Measurements from ENCODE around the gene PKNOX2.

PKNOX2 gene

DNA sequence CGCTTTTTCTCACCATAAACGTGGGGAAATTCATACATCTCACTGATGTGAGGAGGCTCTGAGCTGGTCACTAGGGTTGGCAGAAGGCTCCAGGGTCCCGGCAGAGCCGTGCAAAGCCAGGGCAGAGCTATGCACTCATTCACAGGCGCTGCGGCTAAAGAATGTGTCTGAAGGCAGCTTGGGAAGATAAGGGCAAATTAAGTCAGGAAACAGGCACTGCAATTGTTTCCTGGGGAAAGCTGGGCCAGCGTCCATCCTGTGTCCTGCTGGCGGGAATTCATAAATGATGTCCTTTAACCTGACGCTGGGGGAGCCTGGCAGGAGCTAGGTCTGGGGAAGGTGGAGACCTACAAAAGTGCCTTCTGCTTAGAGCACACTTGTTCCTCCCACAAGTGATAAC lies 27.6 kb downstream of the PKNOX2 start:
- TF ChIP-seq, protein P1, sequence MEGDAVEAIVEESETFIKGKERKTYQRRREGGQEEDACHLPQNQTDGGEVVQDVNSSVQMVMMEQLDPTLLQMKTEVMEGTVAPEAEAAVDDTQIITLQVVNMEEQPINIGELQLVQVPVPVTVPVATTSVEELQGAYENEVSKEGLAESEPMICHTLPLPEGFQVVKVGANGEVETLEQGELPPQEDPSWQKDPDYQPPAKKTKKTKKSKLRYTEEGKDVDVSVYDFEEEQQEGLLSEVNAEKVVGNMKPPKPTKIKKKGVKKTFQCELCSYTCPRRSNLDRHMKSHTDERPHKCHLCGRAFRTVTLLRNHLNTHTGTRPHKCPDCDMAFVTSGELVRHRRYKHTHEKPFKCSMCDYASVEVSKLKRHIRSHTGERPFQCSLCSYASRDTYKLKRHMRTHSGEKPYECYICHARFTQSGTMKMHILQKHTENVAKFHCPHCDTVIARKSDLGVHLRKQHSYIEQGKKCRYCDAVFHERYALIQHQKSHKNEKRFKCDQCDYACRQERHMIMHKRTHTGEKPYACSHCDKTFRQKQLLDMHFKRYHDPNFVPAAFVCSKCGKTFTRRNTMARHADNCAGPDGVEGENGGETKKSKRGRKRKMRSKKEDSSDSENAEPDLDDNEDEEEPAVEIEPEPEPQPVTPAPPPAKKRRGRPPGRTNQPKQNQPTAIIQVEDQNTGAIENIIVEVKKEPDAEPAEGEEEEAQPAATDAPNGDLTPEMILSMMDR (IDR thresholded peaks at IDR 0.05; ENCODE audit: control insufficient read depth, insufficient read depth, low read depth, low read length, missing control alignments), result no peak
- no peak for DNase-seq (ENCODE audit: low read depth)
- no peak overlapping the region for H3K4me3 ChIP-seq (ENCODE audit: control insufficient read depth, low read depth, low read length)

DNA sequence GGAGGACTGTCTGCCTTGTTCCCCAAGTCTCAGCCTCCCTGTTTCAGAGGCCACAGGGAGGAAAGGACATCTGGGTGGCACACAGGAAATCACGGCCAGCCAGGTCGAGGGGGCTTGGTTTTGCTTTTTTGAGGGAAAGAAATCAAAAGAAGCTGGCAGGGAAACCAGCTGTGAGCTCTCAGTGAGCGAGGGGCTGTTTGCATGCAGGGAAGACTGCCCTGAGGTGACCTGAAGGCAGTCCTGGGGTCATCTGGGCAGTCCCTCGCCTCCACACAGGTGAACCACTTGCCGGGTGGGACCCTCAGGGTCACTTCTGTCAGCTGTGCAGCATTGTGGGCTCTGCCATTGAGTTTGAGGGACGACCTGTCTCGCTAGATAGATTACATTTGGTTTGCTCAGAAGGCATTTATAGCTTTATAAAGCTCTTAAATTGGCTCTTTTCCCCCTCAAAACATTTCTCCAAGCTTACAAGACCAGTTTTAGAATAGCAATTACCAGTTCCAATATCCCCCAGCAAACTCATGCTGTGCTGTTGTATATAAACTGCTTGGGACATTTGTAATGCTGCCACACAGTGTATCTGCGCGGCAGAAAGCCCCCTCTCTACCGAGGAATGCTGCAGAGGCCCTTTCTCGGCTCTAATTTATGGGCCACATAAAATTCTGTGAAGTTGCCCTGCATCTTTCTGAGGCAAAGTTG lies 28.3 kb downstream of the PKNOX2 start:
- H3K4me3 ChIP-seq (ENCODE audit: control insufficient read depth, low read depth, low read length), result no peak overlapping the region
- TF ChIP-seq, protein P1 (IDR thresholded peaks at IDR 0.05; ENCODE audit: control insufficient read depth, insufficient read depth, low read depth, low read length, missing control alignments), result no peak
- no peak for DNase-seq (ENCODE audit: low read depth)

DNA sequence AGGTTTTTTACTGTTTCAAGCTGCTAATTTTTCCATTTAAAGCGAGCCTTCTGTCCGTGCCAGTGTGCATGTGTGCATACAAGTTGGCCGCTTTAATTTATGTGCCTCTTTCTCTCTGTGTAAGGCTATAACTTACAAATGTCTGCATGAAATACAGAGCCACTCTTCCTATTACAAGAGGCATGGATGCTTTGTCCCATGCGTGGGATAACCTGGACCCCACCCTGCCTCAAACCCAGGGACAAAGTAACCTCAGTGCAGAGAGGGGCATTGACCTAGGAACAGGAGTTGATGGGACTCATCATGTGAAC lies 28.8 kb downstream of the PKNOX2 start:
- DNase-seq (ENCODE audit: low read depth), result no peak
- no peak overlapping the region for H3K4me3 ChIP-seq (ENCODE audit: control insufficient read depth, low read depth, low read length)
- TF ChIP-seq, protein P1 (IDR thresholded peaks at IDR 0.05; ENCODE audit: control insufficient read depth, insufficient read depth, low read depth, low read length, missing control alignments), result no peak

DNA sequence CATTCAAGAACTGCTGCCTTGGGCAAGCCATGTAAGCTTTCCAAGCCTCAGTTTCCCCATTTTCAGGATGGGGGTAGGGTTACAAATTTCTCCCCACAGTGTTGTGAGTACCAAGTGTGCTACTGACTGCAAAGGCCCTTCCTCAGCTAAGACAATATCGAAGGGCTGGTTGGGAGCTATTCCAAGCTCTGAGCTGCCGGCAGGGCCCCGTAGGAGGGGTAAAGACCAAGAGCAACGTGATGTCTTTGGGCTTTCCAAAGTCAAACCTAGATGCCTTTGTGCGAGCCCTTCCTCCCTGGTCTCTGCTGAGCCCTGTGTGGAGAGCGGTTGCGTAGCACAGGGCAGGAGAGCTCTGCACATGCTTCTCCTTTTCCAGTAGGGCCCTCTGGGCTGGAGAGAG lies 29.3 kb downstream of the PKNOX2 start:
- TF ChIP-seq, protein P1 (IDR thresholded peaks at IDR 0.05; ENCODE audit: control insufficient read depth, insufficient read depth, low read depth, low read length, missing control alignments), result no peak
- no peak for DNase-seq (ENCODE audit: low read depth)
- H3K4me3 ChIP-seq (ENCODE audit: control insufficient read depth, low read depth, low read length), result no peak overlapping the region

DNA sequence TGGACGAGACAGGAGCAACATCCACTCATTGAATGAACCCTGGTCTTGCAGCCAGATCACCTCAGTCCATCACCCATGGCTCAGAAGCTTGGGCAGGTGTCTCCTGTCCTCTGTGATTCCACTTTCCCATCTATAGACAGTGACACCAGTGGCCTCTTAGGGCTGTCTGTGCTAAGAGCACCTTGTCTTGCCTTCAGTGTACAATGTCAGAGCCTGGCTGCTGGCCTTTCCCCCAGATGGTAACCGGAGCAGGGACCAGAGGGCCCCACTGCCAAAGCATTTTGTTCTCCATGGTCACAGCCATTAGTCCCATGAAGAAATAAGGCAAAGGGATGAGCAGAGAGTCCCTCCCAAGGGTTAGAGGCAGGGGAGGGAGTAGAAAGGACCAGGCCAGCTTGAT lies 35.4 kb downstream of the PKNOX2 start:
- H3K4me3 ChIP-seq (ENCODE audit: control insufficient read depth, low read depth, low read length), result no peak overlapping the region
- TF ChIP-seq, protein P1 (IDR thresholded peaks at IDR 0.05; ENCODE audit: control insufficient read depth, insufficient read depth, low read depth, low read length, missing control alignments), result no peak
- no peak for DNase-seq (ENCODE audit: low read depth)

DNA sequence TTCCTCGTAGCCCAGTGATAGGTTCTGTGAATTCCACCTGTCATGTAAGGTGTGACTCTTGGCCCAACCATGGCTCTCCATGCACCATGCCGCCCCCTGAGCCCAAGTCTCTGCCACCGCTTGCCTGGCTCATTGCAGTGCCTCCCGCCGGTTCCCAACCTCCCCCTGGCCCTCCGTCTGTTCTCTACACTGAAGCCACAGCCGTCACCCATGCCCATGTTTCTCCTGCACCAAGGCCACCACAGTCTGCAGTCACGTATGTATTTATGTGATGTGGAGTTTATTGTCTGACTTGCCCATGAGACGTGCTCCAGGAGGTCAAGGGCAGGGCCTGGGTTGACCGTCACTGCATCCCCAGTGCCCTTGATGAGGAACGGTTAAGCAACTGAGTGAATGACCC lies 35.9 kb downstream of the PKNOX2 start:
- TF ChIP-seq, protein P1 (IDR thresholded peaks at IDR 0.05; ENCODE audit: control insufficient read depth, insufficient read depth, low read depth, low read length, missing control alignments), result no peak
- H3K4me3 ChIP-seq (ENCODE audit: control insufficient read depth, low read depth, low read length), result no peak overlapping the region
- DNase-seq (ENCODE audit: low read depth), result no peak
